ACC112 (cell line): ENCODE measurements around the gene MUC4.
"Not testable (repeated sequence)": the region's sequence is repeated elsewhere in the genome, so short reads cannot be mapped to it uniquely, and the experiment has no call there.

Source experiments
- H2AFZ ChIP-seq: fragments of 200-600 bp; sonication (generic); one replicate; pipeline ENCODE4 v1.6.0; 2017; ENCODE audit warnings: antibody characterized with exemption, low read length; ENCODE audit not compliant: unreplicated experiment
- H3K27ac ChIP-seq: fragments of 200-600 bp; sonication (generic); 2 replicates; pipeline ENCODE4 v1.5.1; 2014; ENCODE audit warnings: low read depth, mild to moderate bottlenecking, antibody characterized with exemption, low read length, moderate library complexity
- H3K27me3 ChIP-seq: fragments of 200-600 bp; sonication (generic); 2 replicates; pipeline ENCODE4 v1.6.1; 2014; ENCODE audit warnings: mild to moderate bottlenecking, antibody characterized with exemption, low read length, moderate library complexity, mixed read lengths; ENCODE audit not compliant: insufficient read depth
- H3K36me3 ChIP-seq: fragments of 200-600 bp; sonication (generic); 2 replicates; pipeline ENCODE4 v1.6.1; 2016; ENCODE audit warnings: mild to moderate bottlenecking, antibody characterized with exemption, low read length, moderate library complexity, mixed read lengths; ENCODE audit not compliant: insufficient read depth
- H3K4me1 ChIP-seq: fragments of 200-600 bp; sonication (generic); one replicate; pipeline ENCODE4 v1.6.1; 2016; ENCODE audit warnings: low read length, mixed read lengths; ENCODE audit not compliant: insufficient read depth, unreplicated experiment, control insufficient read depth
- H3K4me3 ChIP-seq: fragments of 200-600 bp; sonication (generic); 2 replicates; pipeline ENCODE4 v1.5.1; 2014; ENCODE audit warnings: mild to moderate bottlenecking, low read depth, low read length
- H3K79me2 ChIP-seq: fragments of 200-600 bp; sonication (generic); one replicate; pipeline ENCODE4 v1.6.0; 2016; ENCODE audit warnings: low read length; ENCODE audit not compliant: control insufficient read depth, unreplicated experiment, insufficient read depth

Gene MUC4

GRCh38 chr3:195722139-195722995 is 89.4 kb downstream of the MUC4 start:
- H3K27me3 ChIP-seq: peaks cover 33% of the 10 kb centered on the region
- not testable (repeated sequence) for H2AFZ ChIP-seq, H3K79me2 ChIP-seq, H3K4me3 ChIP-seq, H3K27ac ChIP-seq, H3K4me1 ChIP-seq, H3K36me3 ChIP-seq

GRCh38 chr3:195720831-195721506 is 90.8 kb downstream of the MUC4 start, which contains the start of gene MUC20:
TSS of gene MUC20 (plus strand) at chr3:195720978. CDS start at chr3:195721008, 30 bp downstream.
- H3K27me3 ChIP-seq: peaks cover 36% of the 10 kb centered on the region
- H3K4me3 ChIP-seq, H3K27ac ChIP-seq, H3K79me2 ChIP-seq, H3K36me3 ChIP-seq, H2AFZ ChIP-seq, H3K4me1 ChIP-seq: not testable (repeated sequence)

GRCh38 chr3:195719514-195720254 is 92.0 kb downstream of the MUC4 start:
- not testable (repeated sequence) for H3K79me2 ChIP-seq, H2AFZ ChIP-seq, H3K36me3 ChIP-seq, H3K27ac ChIP-seq, H3K4me3 ChIP-seq
- H3K4me1 ChIP-seq: peaks cover 11% of the 10 kb centered on the region
- H3K27me3 ChIP-seq: peaks cover 36% of the 10 kb centered on the region

GRCh38 chr3:195718477-195718984 is 93.2 kb downstream of the MUC4 start:
- H3K27me3 ChIP-seq: peaks cover 41% of the 10 kb centered on the region
- no peaks in the 10 kb centered on the region for H3K79me2 ChIP-seq
- H3K27ac ChIP-seq: no peak overlapping the region
- peaks cover 11% of the 10 kb centered on the region for H3K4me1 ChIP-seq
- H2AFZ ChIP-seq: no peak overlapping the region
- H3K36me3 ChIP-seq: no peaks in the 10 kb centered on the region
- H3K4me3 ChIP-seq: no peak overlapping the region

GRCh38 chr3:195717852-195718476 is 93.8 kb downstream of the MUC4 start:
- no peaks in the 10 kb centered on the region for H3K79me2 ChIP-seq
- no peak overlapping the region for H3K4me3 ChIP-seq
- no peaks in the 10 kb centered on the region for H3K36me3 ChIP-seq
- H3K27me3 ChIP-seq: peaks cover 41% of the 10 kb centered on the region
- no peak overlapping the region for H2AFZ ChIP-seq
- H3K27ac ChIP-seq: no peak overlapping the region
- peaks cover 11% of the 10 kb centered on the region for H3K4me1 ChIP-seq

- H3K36me3 ChIP-seq: no peaks in the 10 kb centered on the region
- peaks cover 41% of the 10 kb centered on the region for H3K27me3 ChIP-seq
- no peaks in the 10 kb centered on the region for H3K79me2 ChIP-seq
- H3K27ac ChIP-seq: no peak overlapping the region
- peaks cover 11% of the 10 kb centered on the region for H3K4me1 ChIP-seq
- no peak overlapping the region for H3K4me3 ChIP-seq
- no peak overlapping the region for H2AFZ ChIP-seq
Observed at GRCh38 chr3:195717416-195717815, 94.3 kb downstream of the MUC4 start.

- H3K27me3 ChIP-seq: peaks cover 38% of the 10 kb centered on the region
- no peaks in the 10 kb centered on the region for H3K79me2 ChIP-seq
- H2AFZ ChIP-seq: no peak overlapping the region
- H3K4me1 ChIP-seq: peaks cover 11% of the 10 kb centered on the region
- H3K4me3 ChIP-seq: no peak overlapping the region
- H3K36me3 ChIP-seq: no peaks in the 10 kb centered on the region
- no peak overlapping the region for H3K27ac ChIP-seq
Observed at GRCh38 chr3:195715583-195716266, 96.0 kb downstream of the MUC4 start.

- H3K79me2 ChIP-seq: no peaks in the 10 kb centered on the region
- peaks cover 11% of the 10 kb centered on the region for H3K4me1 ChIP-seq
- H3K36me3 ChIP-seq: no peaks in the 10 kb centered on the region
- no peak overlapping the region for H3K27ac ChIP-seq
- H3K4me3 ChIP-seq: no peak overlapping the region
- peaks cover 32% of the 10 kb centered on the region for H3K27me3 ChIP-seq
- H2AFZ ChIP-seq: no peak overlapping the region
Observed at GRCh38 chr3:195715134-195715533, 96.6 kb downstream of the MUC4 start.

GRCh38 chr3:195714380-195715011 is 97.2 kb downstream of the MUC4 start:
- Histone ChIP-seq H3K79me2 (no peaks in the 10 kb centered on the region), H3K4me3 (no peak overlapping the region), H3K36me3 (no peaks in the 10 kb centered on the region), H2AFZ (no peak overlapping the region), H3K27ac (no peak overlapping the region), H3K4me1 (peaks cover 11% of the 10 kb centered on the region), H3K27me3 (peaks cover 28% of the 10 kb centered on the region)
